ENCODE results near the gene ZNF160.
A peak's percentile ranks its signal among the peaks of the same experiment; 100 is the strongest.

ZNF160 gene

DNA sequence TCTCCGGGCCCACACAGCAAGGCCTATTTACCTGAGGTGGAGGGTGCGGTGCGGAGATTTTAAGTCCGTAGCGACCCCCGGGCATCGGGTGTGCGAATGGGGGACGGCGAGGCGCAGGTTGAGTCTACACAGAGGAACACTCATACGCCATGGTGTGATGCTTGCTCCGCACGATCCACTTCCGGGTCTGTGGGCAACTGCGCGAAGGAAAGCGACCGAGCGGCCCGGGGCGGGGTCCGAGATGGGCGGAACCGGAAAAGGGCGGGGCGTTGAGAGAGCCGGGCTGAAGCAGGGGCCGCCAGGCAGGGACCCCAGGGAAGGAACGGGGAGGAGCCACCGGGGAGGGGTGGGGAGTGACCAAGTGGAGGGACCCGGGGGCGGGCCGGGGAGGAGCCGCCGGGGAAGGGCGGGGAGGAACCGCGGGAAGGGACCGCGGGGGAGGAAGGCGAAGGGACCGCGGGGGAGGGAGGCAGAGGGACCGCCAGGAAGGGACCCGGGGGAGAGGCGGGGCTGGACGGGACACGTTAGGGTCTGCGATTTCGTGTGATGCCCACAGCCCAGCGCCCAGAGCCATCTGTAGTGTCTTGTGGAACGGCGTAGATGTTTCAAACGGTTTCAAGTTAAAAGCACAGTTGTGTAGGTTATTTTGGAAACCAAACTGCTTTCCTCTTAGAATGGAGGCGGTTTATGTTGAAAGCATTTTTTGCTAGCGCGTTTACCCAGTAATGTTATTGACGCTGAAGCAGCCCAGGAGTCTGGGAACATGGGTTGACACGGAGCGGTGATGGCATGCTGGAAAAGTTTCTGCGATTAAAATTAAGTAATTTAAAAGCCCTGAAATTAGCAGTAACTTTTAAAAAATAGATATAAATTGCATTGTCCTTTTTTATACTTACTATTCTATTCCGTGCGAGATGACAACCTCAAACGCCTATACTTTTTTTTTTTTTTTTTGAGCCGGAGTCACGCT is at the start of gene ZNF160:
Gene ZNF160 (minus strand): TSS at position 189 of the 970 bp plus-strand sequence. CDS start 17,146 bp downstream, outside the sequence.
- DNase-seq (ENCODE audit: extremely low read depth, low read depth), result peak; percentile 90
- TF ChIP-seq, protein P1, sequence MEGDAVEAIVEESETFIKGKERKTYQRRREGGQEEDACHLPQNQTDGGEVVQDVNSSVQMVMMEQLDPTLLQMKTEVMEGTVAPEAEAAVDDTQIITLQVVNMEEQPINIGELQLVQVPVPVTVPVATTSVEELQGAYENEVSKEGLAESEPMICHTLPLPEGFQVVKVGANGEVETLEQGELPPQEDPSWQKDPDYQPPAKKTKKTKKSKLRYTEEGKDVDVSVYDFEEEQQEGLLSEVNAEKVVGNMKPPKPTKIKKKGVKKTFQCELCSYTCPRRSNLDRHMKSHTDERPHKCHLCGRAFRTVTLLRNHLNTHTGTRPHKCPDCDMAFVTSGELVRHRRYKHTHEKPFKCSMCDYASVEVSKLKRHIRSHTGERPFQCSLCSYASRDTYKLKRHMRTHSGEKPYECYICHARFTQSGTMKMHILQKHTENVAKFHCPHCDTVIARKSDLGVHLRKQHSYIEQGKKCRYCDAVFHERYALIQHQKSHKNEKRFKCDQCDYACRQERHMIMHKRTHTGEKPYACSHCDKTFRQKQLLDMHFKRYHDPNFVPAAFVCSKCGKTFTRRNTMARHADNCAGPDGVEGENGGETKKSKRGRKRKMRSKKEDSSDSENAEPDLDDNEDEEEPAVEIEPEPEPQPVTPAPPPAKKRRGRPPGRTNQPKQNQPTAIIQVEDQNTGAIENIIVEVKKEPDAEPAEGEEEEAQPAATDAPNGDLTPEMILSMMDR (IDR thresholded peaks at IDR 0.05; ENCODE audit: low read depth, low read length), result no peak

DNA sequence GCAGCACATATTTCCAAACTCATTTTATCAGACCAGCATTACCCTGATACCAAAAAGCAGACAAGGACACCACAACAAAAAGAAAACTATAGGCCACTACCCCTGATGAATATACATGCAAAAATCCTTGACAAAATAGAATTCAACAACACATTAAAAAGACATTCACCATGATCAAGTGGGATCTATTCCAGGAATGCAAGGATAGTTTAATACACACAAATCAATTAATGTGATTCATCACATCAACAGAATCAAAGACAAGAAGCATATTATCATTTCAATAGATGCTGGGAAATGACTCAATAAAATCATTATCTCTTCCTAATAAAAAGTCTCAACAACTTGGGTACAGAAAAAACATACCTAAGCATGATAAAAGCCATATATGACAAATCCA is 44.4 kb upstream of the ZNF160 start:
- TF ChIP-seq, protein P1 (IDR thresholded peaks at IDR 0.05; ENCODE audit: low read depth, low read length), result no peak
- DNase-seq (ENCODE audit: extremely low read depth, low read depth), result no peak

DNA sequence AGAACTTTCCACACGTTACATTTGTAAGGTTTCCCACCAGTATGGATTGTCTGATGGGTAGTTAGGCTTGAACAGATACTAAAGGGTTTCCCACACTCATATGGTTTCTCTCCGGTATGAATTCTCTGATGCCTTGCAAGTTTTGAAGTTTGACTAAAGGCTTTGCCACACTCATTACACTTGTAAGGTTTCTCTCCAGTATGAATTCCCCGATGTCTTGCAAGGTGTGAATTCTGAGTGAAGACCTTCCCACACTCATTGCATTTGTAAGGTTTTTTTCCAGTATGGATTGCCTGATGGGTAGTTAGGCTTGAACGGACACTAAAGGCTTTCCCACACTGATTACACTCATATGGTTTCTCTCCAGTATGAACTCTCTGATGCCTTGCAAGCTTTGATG is 37.1 kb upstream of the ZNF160 start:
- DNase-seq (ENCODE audit: extremely low read depth, low read depth), result no peak
- TF ChIP-seq, protein P1 (IDR thresholded peaks at IDR 0.05; ENCODE audit: low read depth, low read length), result no peak

DNA sequence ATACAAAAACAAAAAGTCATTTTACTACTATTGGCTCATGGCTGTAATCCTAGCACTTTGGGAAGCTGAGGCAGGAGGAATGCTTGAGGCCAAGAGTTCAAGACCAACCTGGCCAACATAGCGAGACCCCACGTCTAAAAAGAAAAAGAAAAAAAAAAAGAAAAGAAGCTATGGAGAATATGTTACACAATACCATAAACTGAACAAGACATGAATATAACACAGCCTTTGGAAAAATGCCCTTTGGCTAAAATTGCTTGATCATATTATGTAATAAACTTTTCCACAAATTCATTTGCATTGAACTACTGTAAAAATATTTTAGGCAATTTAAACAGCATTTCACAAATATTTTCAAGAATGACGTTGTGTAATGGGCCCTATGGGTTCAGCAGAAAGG is 33.2 kb upstream of the ZNF160 start:
- TF ChIP-seq, protein P1 (IDR thresholded peaks at IDR 0.05; ENCODE audit: low read depth, low read length), result no peak
- no peak for DNase-seq (ENCODE audit: extremely low read depth, low read depth)

DNA sequence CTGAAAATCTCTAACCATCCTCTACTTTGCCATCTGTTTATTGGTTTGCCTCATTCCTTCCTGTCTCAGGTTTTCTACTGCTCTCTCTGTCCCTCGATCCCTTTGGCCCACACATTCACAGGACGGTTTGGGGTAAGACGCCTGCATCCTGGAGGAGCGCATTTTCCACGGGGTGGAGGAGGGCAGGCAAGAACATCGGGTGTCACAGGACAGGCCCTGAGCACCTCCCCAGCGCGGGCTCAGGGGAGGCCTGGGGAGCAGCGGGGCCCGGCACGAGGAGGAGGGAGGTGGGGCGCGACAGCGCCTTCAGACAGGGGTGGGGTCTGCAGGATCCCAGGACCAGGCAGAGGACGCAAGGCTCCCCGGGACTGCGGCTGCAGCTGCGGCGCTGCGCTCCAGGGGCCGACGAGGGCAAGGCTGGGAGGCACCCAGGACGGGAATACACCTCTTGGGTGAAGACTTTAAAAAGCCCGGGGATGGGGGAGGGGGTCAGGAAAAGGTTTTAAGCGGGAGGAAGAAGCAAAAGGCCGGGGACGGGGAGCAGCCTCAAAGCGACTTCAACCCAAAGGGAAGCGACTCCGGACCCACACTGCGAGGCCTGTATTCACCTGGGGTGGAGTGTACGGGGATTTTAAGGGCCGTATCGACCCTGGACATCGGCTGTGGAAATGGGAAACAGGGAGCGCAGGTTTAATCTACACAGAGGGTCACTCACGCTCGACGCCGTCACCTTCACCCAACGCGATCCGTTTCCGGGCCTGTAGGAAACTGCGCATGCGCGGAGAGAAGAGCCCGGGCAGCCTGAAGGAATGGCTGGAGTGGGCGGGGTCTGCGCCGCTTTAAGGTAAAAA is 29.1 kb upstream of the ZNF160 start, which contains the start of gene ZNF415:
Gene ZNF415 (minus strand): TSS at position 770 of the 851 bp plus-strand sequence. CDS start 10,234 bp downstream, outside the sequence.
- peak; percentile 14 for DNase-seq (ENCODE audit: extremely low read depth, low read depth)
- TF ChIP-seq, protein P1 (IDR thresholded peaks at IDR 0.05; ENCODE audit: low read depth, low read length), result no peak

DNA sequence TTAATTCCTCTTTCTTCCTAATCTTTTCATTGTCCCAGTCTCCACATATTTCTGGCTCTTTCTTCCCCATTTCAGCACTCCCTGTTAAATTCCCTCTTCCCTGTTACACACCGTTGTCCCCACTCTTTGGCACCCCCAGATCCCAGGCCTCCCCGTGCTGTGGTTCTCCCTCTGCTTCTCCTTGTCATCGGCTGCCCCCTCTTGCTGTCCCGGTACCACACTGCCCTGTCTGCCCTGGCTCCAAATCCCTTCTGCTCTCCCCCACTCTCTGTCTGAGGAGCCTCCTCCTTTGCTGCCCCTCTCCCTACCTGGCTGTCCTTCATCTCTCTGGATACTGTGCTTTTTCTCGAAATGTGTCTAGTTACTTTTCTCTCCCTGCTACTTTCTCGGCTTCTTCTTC is 28.5 kb upstream of the ZNF160 start:
- no peak for DNase-seq (ENCODE audit: extremely low read depth, low read depth)
- TF ChIP-seq, protein P1 (IDR thresholded peaks at IDR 0.05; ENCODE audit: low read depth, low read length), result no peak

Measured in AG09319 (cell line).